Activated effector memory CD4-positive, alpha-beta T cell treated with Interleukin-2 at 50 U/mL for 16 hours (primary cell): ENCODE results near the gene KRTAP12-2.
"Not testable (repeated sequence)": the region's sequence is repeated elsewhere in the genome, so short reads cannot be mapped to it uniquely, and the experiment has no call there.

Source experiments
- DNase-seq: peaks from one replicate; pipeline ENCODE4 v3.0.0-alpha.2; 2020

Gene KRTAP12-2

GRCh38 chr21:44648557-44649311 is 18.0 kb downstream of the KRTAP12-2 start:
- DNase-seq = no peak

DNA sequence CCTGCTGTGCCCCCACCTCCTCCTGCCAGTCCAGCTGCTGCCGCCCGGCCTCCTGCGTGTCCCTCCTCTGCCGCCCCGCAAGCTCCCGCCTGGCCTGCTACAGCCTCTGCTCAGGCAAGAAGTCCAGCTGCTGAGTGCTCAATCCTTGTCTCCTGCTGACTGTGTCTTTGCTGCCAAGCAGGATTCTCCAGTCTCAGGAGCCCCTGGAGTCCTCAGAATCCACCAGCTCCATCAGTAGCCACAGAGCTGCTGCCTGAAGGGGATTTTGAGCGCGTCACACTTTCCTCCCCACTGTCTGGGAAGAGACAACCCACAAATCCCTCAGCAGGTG is 19.5 kb downstream of the KRTAP12-2 start:
- DNase-seq = no peak

- DNase-seq = not testable (repeated sequence)
Observed at GRCh38 chr21:44646366-44647221, 20.1 kb downstream of the KRTAP12-2 start, which contains the start of gene KRTAP10-11. Gene KRTAP10-11 (plus strand): TSS chr21:44646414. CDS start chr21:44646459, 45 bp downstream.

GRCh38 chr21:44644878-44645277 is 21.8 kb downstream of the KRTAP12-2 start:
- no peak for DNase-seq

- no peak for DNase-seq
Observed at GRCh38 chr21:44643741-44644310, 22.9 kb downstream of the KRTAP12-2 start.

- no peak for DNase-seq
Observed at GRCh38 chr21:44640761-44641160, 26.0 kb downstream of the KRTAP12-2 start.

- no peak for DNase-seq
Observed at GRCh38 chr21:44639331-44639655, 27.4 kb downstream of the KRTAP12-2 start.

GRCh38 chr21:44638506-44639330 is 28.0 kb downstream of the KRTAP12-2 start:
- not testable (repeated sequence) for DNase-seq

DNA sequence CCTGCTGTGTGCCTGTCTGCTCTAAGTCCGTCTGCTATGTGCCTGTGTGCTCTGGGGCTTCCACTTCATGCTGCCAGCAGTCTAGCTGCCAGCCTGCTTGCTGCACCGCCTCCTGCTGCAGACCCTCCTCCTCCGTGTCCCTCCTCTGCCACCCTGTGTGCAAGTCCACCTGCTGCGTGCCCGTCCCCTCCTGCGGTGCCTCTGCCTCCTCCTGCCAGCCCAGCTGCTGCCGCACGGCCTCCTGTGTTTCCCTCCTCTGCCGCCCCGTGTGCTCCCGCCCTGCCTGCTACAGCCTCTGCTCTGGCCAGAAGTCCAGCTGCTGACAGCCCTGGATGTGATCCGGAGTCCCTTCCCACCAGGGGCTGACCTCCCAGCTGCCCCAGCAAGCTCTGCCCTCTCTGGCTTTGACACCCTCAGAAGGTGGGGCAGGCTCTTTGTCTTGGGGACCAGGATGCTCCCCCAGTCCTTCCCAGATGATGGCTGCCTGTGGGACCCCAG is 28.8 kb downstream of the KRTAP12-2 start:
- DNase-seq = not testable (repeated sequence)

DNA sequence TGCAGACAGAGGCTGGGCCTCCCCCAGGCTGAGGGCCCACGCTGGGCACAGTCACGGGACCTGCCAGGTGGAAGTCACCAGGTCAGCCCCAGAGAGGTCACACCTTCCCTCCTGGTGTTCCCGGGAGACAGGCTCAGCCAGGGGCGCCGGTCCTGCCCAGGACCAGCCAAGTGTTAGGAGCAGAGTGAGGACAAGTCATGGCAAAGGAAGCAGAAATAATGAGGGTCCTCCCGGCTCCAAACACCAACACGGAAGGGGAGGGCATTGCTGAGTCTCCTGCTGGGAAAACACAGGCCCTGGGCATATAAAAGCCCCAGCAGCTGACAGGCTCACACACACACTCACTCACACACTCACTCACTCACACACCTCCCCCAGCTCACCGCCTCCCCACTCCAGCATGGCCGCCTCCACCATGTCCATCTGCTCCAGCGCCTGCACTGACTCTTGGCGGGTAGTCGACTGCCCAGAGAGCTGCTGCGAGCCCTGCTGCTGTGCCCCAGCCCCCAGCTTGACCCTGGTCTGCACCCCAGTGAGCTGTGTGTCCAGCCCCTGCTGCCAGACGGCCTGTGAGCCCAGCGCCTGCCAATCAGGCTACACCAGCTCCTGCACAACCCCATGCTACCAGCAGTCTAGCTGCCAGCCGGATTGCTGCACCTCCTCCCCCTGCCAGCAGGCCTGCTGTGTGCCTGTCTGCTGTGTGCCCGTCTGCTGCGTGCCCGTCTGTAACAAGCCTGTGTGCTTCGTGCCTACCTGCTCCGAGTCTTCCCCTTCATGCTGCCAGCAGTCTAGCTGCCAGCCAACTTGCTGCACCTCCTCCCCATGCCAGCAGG is 29.5 kb downstream of the KRTAP12-2 start, which contains the start of gene KRTAP10-10:
TSS of gene KRTAP10-10 (plus strand) at position 339 of the 833 bp plus-strand sequence. CDS start at position 401, 62 bp downstream.
- DNase-seq = no peak

- no peak for DNase-seq
Observed at GRCh38 chr21:44636209-44637017, 30.3 kb downstream of the KRTAP12-2 start.

- DNase-seq = no peak
Observed at GRCh38 chr21:44632067-44632466, 34.7 kb downstream of the KRTAP12-2 start.

DNA sequence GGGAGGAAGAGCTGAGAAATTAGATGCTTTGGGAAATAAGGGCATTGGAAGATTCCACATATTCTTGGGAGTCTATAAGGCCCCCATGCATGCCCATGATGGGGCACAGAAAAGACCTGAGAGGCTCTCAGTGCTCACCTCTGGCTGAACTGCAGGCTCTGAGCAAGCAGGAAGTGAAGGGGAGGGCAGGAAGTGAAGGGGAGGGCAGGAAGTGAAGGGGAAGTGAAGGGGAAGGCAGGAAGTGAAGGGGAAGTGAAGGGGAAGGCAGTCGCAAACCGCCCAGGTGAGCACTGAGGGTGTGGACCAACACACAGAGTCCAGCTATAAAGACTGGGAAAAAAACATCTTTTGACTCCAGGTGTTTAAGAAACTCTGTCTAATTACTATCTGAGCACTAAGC is 36.3 kb downstream of the KRTAP12-2 start:
- no peak for DNase-seq

DNA sequence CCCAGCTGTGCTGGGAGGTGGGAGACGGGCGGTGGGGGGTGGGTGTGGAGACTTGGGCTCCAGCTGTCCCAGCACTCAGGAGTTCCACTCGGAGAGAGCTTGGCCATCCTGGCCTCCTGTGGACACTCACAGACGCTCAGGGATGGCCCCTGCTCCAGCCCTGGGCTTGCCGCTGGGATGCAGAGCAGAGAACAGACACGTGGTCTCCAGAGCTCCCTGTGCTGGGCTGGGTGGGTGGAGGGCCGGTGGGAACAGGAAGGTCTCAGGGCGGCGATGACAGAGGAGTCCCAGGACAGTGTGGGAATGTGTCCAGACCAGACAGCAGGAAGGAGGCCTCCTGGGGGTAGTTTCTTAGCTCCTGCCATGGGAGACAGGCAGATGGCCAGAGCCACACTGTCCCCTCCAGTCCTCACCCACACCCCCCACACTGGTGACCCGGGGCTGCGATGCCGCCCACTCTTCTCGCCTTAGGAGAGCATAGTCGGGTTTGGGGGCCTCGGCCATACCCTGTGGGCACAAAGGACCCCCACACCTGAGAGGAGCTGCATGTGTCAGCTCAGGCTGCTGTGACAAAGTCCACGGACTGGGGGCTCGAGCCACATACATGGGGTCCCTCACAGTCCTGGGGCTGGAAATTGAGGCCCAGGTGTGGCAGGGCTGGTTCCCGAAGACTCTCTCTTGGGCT is 37.9 kb downstream of the KRTAP12-2 start:
- no peak for DNase-seq

DNA sequence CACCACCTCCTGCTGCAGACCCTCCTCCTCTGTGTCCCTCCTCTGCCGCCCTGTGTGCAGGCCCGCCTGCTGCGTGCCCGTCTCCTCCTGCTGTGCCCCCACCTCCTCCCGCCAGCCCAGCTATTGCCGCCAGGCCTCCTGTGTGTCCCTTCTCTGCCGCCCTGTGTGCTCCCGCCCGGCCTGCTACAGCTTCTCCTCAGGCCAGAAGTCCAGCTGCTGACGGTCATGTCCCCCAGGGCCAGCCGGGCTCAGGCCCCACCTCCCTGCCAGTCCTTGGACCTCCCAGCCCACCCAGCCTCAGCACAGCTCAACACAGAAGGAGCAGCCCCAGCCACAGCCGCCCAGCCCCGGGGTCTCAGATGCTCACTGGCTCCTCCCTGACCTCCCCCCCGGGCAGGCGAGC is 38.9 kb downstream of the KRTAP12-2 start:
- DNase-seq = not testable (repeated sequence)

DNA sequence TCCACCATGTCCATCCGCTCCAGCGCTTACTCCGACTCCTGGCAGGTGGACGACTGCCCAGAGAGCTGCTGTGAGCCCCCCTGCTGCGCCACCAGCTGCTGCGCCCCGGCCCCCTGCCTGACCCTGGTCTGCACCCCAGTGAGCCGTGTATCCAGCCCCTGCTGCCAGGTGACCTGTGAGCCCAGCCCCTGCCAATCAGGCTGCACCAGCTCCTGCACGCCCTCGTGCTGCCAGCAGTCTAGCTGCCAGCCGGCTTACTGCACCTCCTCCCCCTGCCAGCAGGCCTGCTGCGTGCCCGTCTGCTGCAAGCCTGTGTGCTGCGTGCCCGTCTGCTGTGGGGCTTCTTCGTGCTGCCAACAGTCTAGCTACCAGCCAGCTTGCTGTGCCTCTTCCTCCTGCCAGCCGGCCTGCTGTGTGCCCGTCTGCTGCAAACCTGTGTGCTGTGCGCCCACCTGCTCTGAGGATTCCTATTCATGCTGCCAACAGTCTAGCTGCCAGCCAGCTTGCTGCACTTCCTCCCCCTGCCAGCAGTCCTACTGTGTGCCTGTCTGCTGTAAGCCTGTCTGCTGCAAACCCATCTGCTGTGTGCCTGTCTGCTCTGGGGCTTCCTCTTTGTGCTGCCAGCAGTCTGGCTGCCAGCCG is 39.4 kb downstream of the KRTAP12-2 start:
- not testable (repeated sequence) for DNase-seq

GRCh38 chr21:44626673-44627143 is 40.0 kb downstream of the KRTAP12-2 start, which contains the start of gene KRTAP10-9:
Gene KRTAP10-9 (plus strand): TSS chr21:44627093. CDS start chr21:44627172, 79 bp downstream.
- DNase-seq = no peak

GRCh38 chr21:44626262-44626661 is 40.5 kb downstream of the KRTAP12-2 start:
- DNase-seq = no peak

DNA sequence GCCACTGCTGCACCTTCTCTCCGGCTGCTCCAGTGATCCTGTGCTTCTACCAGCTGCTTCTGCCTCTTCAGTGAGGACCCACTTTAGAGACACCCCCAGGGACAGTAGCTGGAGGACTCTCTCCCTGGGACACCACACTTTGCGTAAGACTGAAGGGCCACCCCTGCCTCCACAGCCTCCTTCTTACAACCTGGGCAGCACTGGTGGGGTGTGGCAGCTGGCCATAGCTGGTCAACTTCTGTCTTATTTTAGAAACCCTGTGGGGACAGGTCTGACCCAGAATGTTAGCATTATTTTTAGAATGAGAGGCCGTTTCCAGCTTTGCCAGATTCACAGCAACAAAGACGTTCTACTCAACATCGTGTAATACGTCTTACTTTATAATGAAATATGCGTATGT is 41.0 kb downstream of the KRTAP12-2 start:
- no peak for DNase-seq
